Gastroesophageal sphincter (tissue), 3 donors: Measurements from ENCODE around the gene EXOSC6.

Experiments
- CTCF ChIP-seq, 4 experiments: fragments of 200-600 bp in 2 of 4; fragments of 450-650 bp in 2 of 4; sonication (generic) in 1 of 4; IDR thresholded peaks; one replicate each; pipeline ENCODE4 v1.5.1; 2017 to 2019; ENCODE audit warnings: antibody characterized with exemption in 4 of 4, mild to moderate bottlenecking in 2 of 4, moderate library complexity in 2 of 4
- EP300 ChIP-seq: sonication (generic); formaldehyde crosslinking; IDR thresholded peaks from one replicate; pipeline ENCODE4 v1.6.1; 2017; ENCODE audit warnings: antibody characterized with exemption, mild to moderate bottlenecking
- POLR2A ChIP-seq, 2 donors: fragments of 450-650 bp; IDR thresholded peaks; one replicate each; pipeline ENCODE4 v1.6.1; 2017; ENCODE audit warnings: antibody characterized with exemption in 2 of 2, mild to moderate bottlenecking in 2 of 2, moderate library complexity in 1 of 2
- POLR2AphosphoS5 ChIP-seq: sonication (generic); formaldehyde crosslinking; IDR thresholded peaks from one replicate; pipeline ENCODE4 v1.6.1; 2017; ENCODE audit warnings: antibody characterized with exemption

- TF ChIP-seq CTCF (IDR thresholded peaks at IDR 0.05), result peak in 3 of 4 experiments; percentile 32 to 56 (median 36)
- no peak for TF ChIP-seq POLR2A (IDR thresholded peaks at IDR 0.05)
- TF ChIP-seq POLR2AphosphoS5, result no peak
- TF ChIP-seq EP300, result no peak
These were observed 15.8 kb upstream of the EXOSC6 start for GRCh38 chr16:70267516-70267915.
